ENCODE measurements around the gene BORCS5.

- TF ChIP-seq PATZ1 (CRISPR knock-in tag; IDR thresholded peaks at IDR 0.05; ENCODE audit: borderline replicate concordance) (no peak), ZNF70 (CRISPR knock-in tag; IDR thresholded peaks at IDR 0.05) (no peak), BACH2 (CRISPR knock-in tag; IDR thresholded peaks at IDR 0.05; ENCODE audit: borderline replicate concordance) (no peak), POU6F1 (CRISPR knock-in tag; IDR thresholded peaks at IDR 0.05; ENCODE audit: borderline replicate concordance, low read depth) (no peak), TSHZ2 (CRISPR knock-in tag; IDR thresholded peaks at IDR 0.05) (no peak), CSDC2 (CRISPR knock-in tag; IDR thresholded peaks at IDR 0.05) (no peak)
Measured at GRCh38 chr12:12492547-12492946, 135.7 kb downstream of the BORCS5 start.

Measured in SK-N-SH treated with all-trans-retinoic acid at 6 μM for 48 hours (cell line).